Stomach (tissue), 9 donors: ENCODE data around the gene CXCL1. TPM values are rescaled to one million over a fixed set of nuclear protein-coding genes. Genes with fewer than 3 reads are reported as not detected.
"Not testable (repeated sequence)": the region's sequence is repeated elsewhere in the genome, so short reads cannot be mapped to it uniquely, and the experiment has no call there.

Experiments
- DNase-seq, 2 donors: peaks; one replicate each; pipeline versions ENCODE4 v3.0.0 to v3.0.0-alpha.2; 2013 to 2019
- H3K27ac ChIP-seq, 5 donors: fragments of 200-600 bp in 4 of 5; sonication (generic) in 4 of 5; one replicate each; pipeline ENCODE4 v1.5.1; 2013 to 2019; ENCODE audit warnings: mild to moderate bottlenecking in 1 of 5, moderate library complexity in 1 of 5
- H3K27me3 ChIP-seq, 3 donors: fragments of 200-600 bp; sonication (generic); one replicate each; pipeline ENCODE4 v1.5.1; 2017 to 2019; ENCODE audit warnings: mixed run types in 1 of 3
- H3K36me3 ChIP-seq, 4 donors: fragments of 200-600 bp; sonication (generic); 1 replicate in 3 of 4; 2 replicates in 1 of 4; pipeline ENCODE4 v1.5.1; 2016 to 2019
- H3K4me1 ChIP-seq, 4 donors: fragments of 200-600 bp; sonication (generic); one replicate each; pipeline ENCODE4 v1.5.1; 2016 to 2019
- H3K4me3 ChIP-seq, 4 donors: fragments of 200-600 bp; sonication (generic) in 3 of 4; one replicate each; pipeline ENCODE4 v1.5.1; 2016 to 2019; ENCODE audit warnings: mild to moderate bottlenecking in 1 of 4
- H3K9me3 ChIP-seq, 4 donors: fragments of 200-600 bp; sonication (generic); one replicate each; pipeline ENCODE4 v1.5.1; 2016 to 2019
- CTCF ChIP-seq, 7 experiments: fragments of 450-650 bp in 4 of 7; fragments of 200-600 bp in 3 of 7; sonication (generic) in 3 of 7; IDR thresholded peaks; one replicate each; pipeline ENCODE4 v1.5.1; 2016 to 2019; ENCODE audit warnings: antibody characterized with exemption in 7 of 7, control low read depth in 2 of 7, mild to moderate bottlenecking in 1 of 7
- EP300 ChIP-seq: sonication (generic); formaldehyde crosslinking; IDR thresholded peaks from one replicate; pipeline ENCODE4 v1.6.1; 2017; ENCODE audit warnings: antibody characterized with exemption
- POLR2A ChIP-seq, 4 donors: fragments of 450-650 bp; IDR thresholded peaks; one replicate each; pipeline ENCODE4 v1.6.1; 2016; ENCODE audit warnings: antibody characterized with exemption in 4 of 4, control low read depth in 2 of 4, mild to moderate bottlenecking in 1 of 4, moderate library complexity in 1 of 4
- POLR2AphosphoS5 ChIP-seq, 3 donors: sonication (generic); formaldehyde crosslinking; IDR thresholded peaks; one replicate each; pipeline ENCODE4 v1.6.1; 2016; ENCODE audit warnings: antibody characterized with exemption in 3 of 3
- WGBS, 5 donors: extraction: QIAGEN DNeasy Blood & Tissue Kit in 3 of 5; methylation state at CpG; one replicate each; pipeline versions ENCODE4 v1.1.5 to v1.1.7; 2013 to 2018; 5-methylcytosine and 5-hydroxymethylcytosine counted together
- intact Hi-C: fragments of 100-400 bp; cut with DNase I; formaldehyde crosslinking; loops from one replicate; pipeline ENCODE4 v1.15.1; 2023; ENCODE audit warnings: low total_unique reads
- polyA plus RNA-seq, 3 donors: library from polyadenylated mRNA; stranded (reverse); fragments of 200-250 nt; gene quantifications; one replicate each; pipeline ENCODE4 v1.2.3, GENCODE V29; 2013
- total RNA-seq, 5 donors: library from RNA; depleted of rRNA; stranded (reverse); fragments of >200 nt; gene quantifications; one replicate each; pipeline versions ENCODE4 v1.1.0 to v1.2.3, GENCODE V29; 2014 to 2016
- donor health status: healthy with polysubstance abuse.
- donor health status: Bipolar disorder and iron deficiency.
- donor health status: healthy.

Gene CXCL1
- total and polyA plus RNA-seq, 8 donors: 1.8 to 62.1 (median 30.1) TPM

GRCh38 chr4:73897380-73898136, 28.4 kb downstream of the CXCL1 start:
- DNase-seq: peak in 1 of 2 donors; percentile 19
- WGBS, 5 donors: 58 to 74% (median 63%) methylated on average over 4 of the region's 4 CpGs
- intact Hi-C loops: no loop called here
- no peaks in the 10 kb centered on the region for H3K9me3 ChIP-seq
- H3K36me3 ChIP-seq: no peaks in the 10 kb centered on the region
- H3K4me1 ChIP-seq: peaks cover 0 to 3% (median 0%) of the 10 kb centered on the region in 4 donors
- no peaks in the 10 kb centered on the region for H3K27me3 ChIP-seq
- no peak for TF ChIP-seq CTCF (IDR thresholded peaks at IDR 0.05)
- no peak for TF ChIP-seq POLR2A (IDR thresholded peaks at IDR 0.05)
- TF ChIP-seq EP300: no peak
- TF ChIP-seq POLR2AphosphoS5 (IDR thresholded peaks at IDR 0.05): no peak
- no peak overlapping the region for H3K4me3 ChIP-seq
- H3K27ac ChIP-seq: no peak overlapping the region

GRCh38 chr4:73899338-73899737, 30.1 kb downstream of the CXCL1 start:
- H3K27me3 ChIP-seq, H3K27ac ChIP-seq, H3K9me3 ChIP-seq, DNase-seq, H3K4me1 ChIP-seq, H3K4me3 ChIP-seq, H3K36me3 ChIP-seq, intact Hi-C loops: not testable (repeated sequence)
- WGBS, 5 donors: 50 to 65% (median 61%) methylated on average over 3 of the region's 3 CpGs

GRCh38 chr4:73901031-73901430, 31.8 kb downstream of the CXCL1 start:
- H3K9me3 ChIP-seq: no peaks in the 10 kb centered on the region
- intact Hi-C loops: no loop called here
- no peak for DNase-seq
- H3K36me3 ChIP-seq: no peaks in the 10 kb centered on the region
- H3K4me3 ChIP-seq: no peak overlapping the region
- no peaks in the 10 kb centered on the region for H3K27me3 ChIP-seq
- WGBS, 5 donors: 74 to 92% (median 88%) methylated on average over 5 of the region's 5 CpGs
- no peaks in the 10 kb centered on the region for H3K4me1 ChIP-seq
- no peak for TF ChIP-seq EP300
- no peak for TF ChIP-seq POLR2A (IDR thresholded peaks at IDR 0.05)
- no peak for TF ChIP-seq POLR2AphosphoS5 (IDR thresholded peaks at IDR 0.05)
- TF ChIP-seq CTCF (IDR thresholded peaks at IDR 0.05): no peak
- no peak overlapping the region for H3K27ac ChIP-seq

GRCh38 chr4:73902038-73902637, 32.9 kb downstream of the CXCL1 start:
- intact Hi-C loops: no loop called here
- WGBS, 5 donors: 88 to 96% (median 89%) methylated on average over 1 of the region's 1 CpG
- H3K9me3 ChIP-seq: no peaks in the 10 kb centered on the region
- H3K4me1 ChIP-seq: no peaks in the 10 kb centered on the region
- no peak overlapping the region for H3K27ac ChIP-seq
- no peak for DNase-seq
- no peaks in the 10 kb centered on the region for H3K36me3 ChIP-seq
- no peak overlapping the region for H3K4me3 ChIP-seq
- H3K27me3 ChIP-seq: no peaks in the 10 kb centered on the region
- TF ChIP-seq POLR2AphosphoS5 (IDR thresholded peaks at IDR 0.05) (no peak), POLR2A (IDR thresholded peaks at IDR 0.05) (no peak)

- WGBS, 5 donors: 61 to 80% (median 71%) methylated on average over 3 of the region's 3 CpGs
- intact Hi-C loops: no loop called here
- no peak overlapping the region for H3K4me3 ChIP-seq
- no peak overlapping the region for H3K27ac ChIP-seq
- H3K27me3 ChIP-seq: no peaks in the 10 kb centered on the region
- H3K9me3 ChIP-seq: no peaks in the 10 kb centered on the region
- no peaks in the 10 kb centered on the region for H3K36me3 ChIP-seq
- H3K4me1 ChIP-seq: no peaks in the 10 kb centered on the region
- TF ChIP-seq POLR2AphosphoS5 (IDR thresholded peaks at IDR 0.05) (no peak), EP300 (no peak), CTCF (IDR thresholded peaks at IDR 0.05) (no peak), POLR2A (IDR thresholded peaks at IDR 0.05) (no peak)
- no peak for DNase-seq
These were observed 33.8 kb downstream of the CXCL1 start for GRCh38 chr4:73902817-73903547.
